ENCODE measurements around the gene PXDN.

The PXDN gene

GRCh38 chr2:1670636-1671035 lies 73.7 kb downstream of the PXDN start:
- no peak for DNase-seq (ENCODE audit: low read depth)
- TF ChIP-seq CTCF (IDR thresholded peaks at IDR 0.05; ENCODE audit: control insufficient read depth, insufficient read depth, low read depth, low read length, missing control alignments) = no peak

GRCh38 chr2:1665761-1666505 lies 78.4 kb downstream of the PXDN start:
- H3K4me3 ChIP-seq (ENCODE audit: control insufficient read depth, low read depth, low read length) = no peak overlapping the region
- DNase-seq (ENCODE audit: low read depth) = no peak
- no peak for TF ChIP-seq CTCF (IDR thresholded peaks at IDR 0.05; ENCODE audit: control insufficient read depth, insufficient read depth, low read depth, low read length, missing control alignments)

More at GRCh38 chr2:1670636-1671035, 73.7 kb downstream of the PXDN start:
- H3K4me3 ChIP-seq (ENCODE audit: control insufficient read depth, low read depth, low read length) = no peak overlapping the region

GRCh38 chr2:1664698-1665097 lies 79.6 kb downstream of the PXDN start:
- no peak overlapping the region for H3K4me3 ChIP-seq (ENCODE audit: control insufficient read depth, low read depth, low read length)
- no peak for DNase-seq (ENCODE audit: low read depth)
- TF ChIP-seq CTCF (IDR thresholded peaks at IDR 0.05; ENCODE audit: control insufficient read depth, insufficient read depth, low read depth, low read length, missing control alignments) = no peak

GRCh38 chr2:1664076-1664605 lies 80.2 kb downstream of the PXDN start:
- no peak for DNase-seq (ENCODE audit: low read depth)
- no peak for TF ChIP-seq CTCF (IDR thresholded peaks at IDR 0.05; ENCODE audit: control insufficient read depth, insufficient read depth, low read depth, low read length, missing control alignments)
- H3K4me3 ChIP-seq (ENCODE audit: control insufficient read depth, low read depth, low read length) = no peak overlapping the region

- TF ChIP-seq CTCF (IDR thresholded peaks at IDR 0.05; ENCODE audit: control insufficient read depth, insufficient read depth, low read depth, low read length, missing control alignments) = no peak
- no peak for DNase-seq (ENCODE audit: low read depth)
- H3K4me3 ChIP-seq (ENCODE audit: control insufficient read depth, low read depth, low read length) = no peak overlapping the region
Measured at GRCh38 chr2:1663621-1664020, 80.7 kb downstream of the PXDN start.

- DNase-seq (ENCODE audit: low read depth) = no peak
- TF ChIP-seq CTCF (IDR thresholded peaks at IDR 0.05; ENCODE audit: control insufficient read depth, insufficient read depth, low read depth, low read length, missing control alignments) = no peak
- no peak overlapping the region for H3K4me3 ChIP-seq (ENCODE audit: control insufficient read depth, low read depth, low read length)
Measured at GRCh38 chr2:1662606-1663180, 81.6 kb downstream of the PXDN start.
